Rectal smooth muscle tissue (tissue), 1 donor: Measurements from ENCODE around the gene STAM.
"Not testable (repeated sequence)": the region's sequence is repeated elsewhere in the genome, so short reads cannot be mapped to it uniquely, and the experiment has no call there.

Experiments
- H3K27ac ChIP-seq: one replicate; pipeline ENCODE4 v1.7.0; 2013; ENCODE audit warnings: low read depth, low read length, inconsistent platforms
- H3K27me3 ChIP-seq: one replicate; pipeline ENCODE4 v1.7.0; 2013; ENCODE audit warnings: low read length; ENCODE audit not compliant: control insufficient read depth, insufficient read depth
- H3K36me3 ChIP-seq: one replicate; pipeline ENCODE4 v1.7.0; 2013; ENCODE audit warnings: low read length; ENCODE audit not compliant: control insufficient read depth, insufficient read depth
- H3K4me1 ChIP-seq: one replicate; pipeline ENCODE4 v1.7.0; 2013; ENCODE audit warnings: low read length; ENCODE audit not compliant: control insufficient read depth, insufficient read depth
- H3K4me3 ChIP-seq: one replicate; pipeline ENCODE4 v1.7.0; 2013; ENCODE audit warnings: low read length
- H3K9ac ChIP-seq: one replicate; pipeline ENCODE4 v1.7.0; 2013; ENCODE audit warnings: low read length

Gene STAM

GRCh38 chr10:17722317-17723014 lies 78.5 kb downstream of the STAM start:
- not testable (repeated sequence) for H3K27ac ChIP-seq, H3K27me3 ChIP-seq, H3K4me1 ChIP-seq, H3K9ac ChIP-seq, H3K4me3 ChIP-seq, H3K36me3 ChIP-seq

- Histone ChIP-seq H3K36me3 (no peaks in the 10 kb centered on the region), H3K27me3 (no peaks in the 10 kb centered on the region), H3K4me1 (no peaks in the 10 kb centered on the region), H3K4me3 (no peak overlapping the region), H3K27ac (no peak overlapping the region), H3K9ac (no peak overlapping the region)
Observed at GRCh38 chr10:17725703-17726102, 81.8 kb downstream of the STAM start.

- H3K4me3 ChIP-seq, result no peak overlapping the region
- H3K9ac ChIP-seq, result no peak overlapping the region
- no peaks in the 10 kb centered on the region for H3K27me3 ChIP-seq
- H3K4me1 ChIP-seq, result no peaks in the 10 kb centered on the region
- no peaks in the 10 kb centered on the region for H3K36me3 ChIP-seq
- no peak overlapping the region for H3K27ac ChIP-seq
Observed at GRCh38 chr10:17729630-17730029, 85.7 kb downstream of the STAM start.

GRCh38 chr10:17730667-17731066 lies 86.7 kb downstream of the STAM start:
- no peak overlapping the region for H3K27ac ChIP-seq
- H3K27me3 ChIP-seq, result no peaks in the 10 kb centered on the region
- no peaks in the 10 kb centered on the region for H3K4me1 ChIP-seq
- H3K36me3 ChIP-seq, result no peaks in the 10 kb centered on the region
- no peak overlapping the region for H3K4me3 ChIP-seq
- H3K9ac ChIP-seq, result no peak overlapping the region

- H3K9ac ChIP-seq, result no peak overlapping the region
- H3K4me1 ChIP-seq, result no peaks in the 10 kb centered on the region
- no peaks in the 10 kb centered on the region for H3K36me3 ChIP-seq
- no peaks in the 10 kb centered on the region for H3K27me3 ChIP-seq
- H3K27ac ChIP-seq, result no peak overlapping the region
- no peak overlapping the region for H3K4me3 ChIP-seq
Observed at GRCh38 chr10:17731331-17732020, 87.5 kb downstream of the STAM start.

GRCh38 chr10:17733620-17734019 lies 89.7 kb downstream of the STAM start:
- Histone ChIP-seq H3K27ac (no peak overlapping the region), H3K36me3 (no peaks in the 10 kb centered on the region), H3K27me3 (no peaks in the 10 kb centered on the region), H3K4me1 (no peaks in the 10 kb centered on the region), H3K4me3 (no peak overlapping the region), H3K9ac (no peak overlapping the region)

GRCh38 chr10:17734432-17735080 lies 90.6 kb downstream of the STAM start:
- no peak overlapping the region for H3K9ac ChIP-seq
- no peak overlapping the region for H3K4me3 ChIP-seq
- H3K4me1 ChIP-seq, result no peaks in the 10 kb centered on the region
- H3K36me3 ChIP-seq, result no peaks in the 10 kb centered on the region
- H3K27ac ChIP-seq, result no peak overlapping the region
- H3K27me3 ChIP-seq, result no peaks in the 10 kb centered on the region

GRCh38 chr10:17735166-17735941 lies 91.4 kb downstream of the STAM start:
- no peaks in the 10 kb centered on the region for H3K27me3 ChIP-seq
- H3K4me3 ChIP-seq, result no peak overlapping the region
- no peak overlapping the region for H3K27ac ChIP-seq
- no peak overlapping the region for H3K9ac ChIP-seq
- no peaks in the 10 kb centered on the region for H3K4me1 ChIP-seq
- no peaks in the 10 kb centered on the region for H3K36me3 ChIP-seq

- Histone ChIP-seq H3K27ac (no peak overlapping the region), H3K4me1 (no peaks in the 10 kb centered on the region), H3K36me3 (no peaks in the 10 kb centered on the region), H3K9ac (no peak overlapping the region), H3K4me3 (no peak overlapping the region), H3K27me3 (no peaks in the 10 kb centered on the region)
Observed at GRCh38 chr10:17736223-17736622, 92.3 kb downstream of the STAM start.

GRCh38 chr10:17737027-17737965 lies 93.3 kb downstream of the STAM start:
- Histone ChIP-seq H3K27ac (no peak overlapping the region), H3K4me1 (no peaks in the 10 kb centered on the region), H3K27me3 (no peaks in the 10 kb centered on the region), H3K4me3 (no peak overlapping the region), H3K9ac (no peak overlapping the region), H3K36me3 (no peaks in the 10 kb centered on the region)

GRCh38 chr10:17740668-17741067 lies 96.7 kb downstream of the STAM start:
- Histone ChIP-seq H3K4me1 (no peaks in the 10 kb centered on the region), H3K36me3 (no peaks in the 10 kb centered on the region), H3K27me3 (no peaks in the 10 kb centered on the region), H3K4me3 (no peak overlapping the region), H3K9ac (no peak overlapping the region), H3K27ac (no peak overlapping the region)
